ENCODE data around the gene LEF1. TPM values are rescaled to one million over a fixed set of nuclear protein-coding genes. Genes with fewer than 3 reads are reported as not detected.

The LEF1 gene
- total and polyA plus RNA-seq, 2 of the 8 experiments (the other 6 are each of a cell fraction or from before 2014, with no cell fraction given), result 2.6 to 5.2 TPM

- TF ChIP-seq CHD7 (IDR thresholded peaks at IDR 0.05; ENCODE audit: insufficient replicate concordance, low read length) (no peak), TBP (IDR thresholded peaks at IDR 0.05; ENCODE audit: low read depth, low read length) (no peak), SP2 (IDR thresholded peaks at IDR 0.05; ENCODE audit: low read length) (no peak), BACH1 (IDR thresholded peaks at IDR 0.05; ENCODE audit: low read length) (no peak), POU5F1 (IDR thresholded peaks at IDR 0.05; ENCODE audit: low read depth, low read length) (no peak), MAX (IDR thresholded peaks at IDR 0.05) (no peak), YY1 (IDR thresholded peaks at IDR 0.05; ENCODE audit: low read depth, low read length) (no peak), TCF12 (IDR thresholded peaks at IDR 0.05; ENCODE audit: low read depth, low read length) (no peak), ZNF274 (IDR thresholded peaks at IDR 0.05; ENCODE audit: borderline replicate concordance, extremely low read depth, low read length) (no peak), CTBP2 (IDR thresholded peaks at IDR 0.05; ENCODE audit: borderline replicate concordance, insufficient read depth, insufficient read length, low read length) (no peak), JUN (IDR thresholded peaks at IDR 0.05; ENCODE audit: low read depth, low read length) (no peak)
Measured at GRCh38 chr4:108045687-108046024, 123.1 kb downstream of the LEF1 start (continued).

Measured in H1 (cell line).